ENCODE data around the gene PHF2. TPM values are rescaled to one million over a fixed set of nuclear protein-coding genes. Genes with fewer than 3 reads are reported as not detected.

Gene PHF2
- total and polyA plus RNA-seq, 2 of the 8 experiments (the other 6 are each of a cell fraction or from before 2014, with no cell fraction given): 3.4 to 9.4 TPM

GRCh38 chr9:93725382-93725781, 149.0 kb downstream of the PHF2 start (continued):
- no peak for TF ChIP-seq EZH2 (IDR thresholded peaks at IDR 0.05; ENCODE audit: low read depth, low read length, severe bottlenecking)
- TF ChIP-seq TAF1 (IDR thresholded peaks at IDR 0.05; ENCODE audit: low read depth, low read length): no peak

Measured in H1 (cell line).